ENCODE measurements around the gene C2CD3.

Gene C2CD3

GRCh38 chr11:74170694-74171629, at the start of gene C2CD3, which contains the start of gene PPME1:
TSS of gene C2CD3 (minus strand) at chr11:74171002. CDS start at chr11:74170792, 210 bp downstream.
TSS of gene PPME1 (plus strand) at chr11:74171289. CDS start at chr11:74171422, 133 bp downstream.
- peak within 1 kb of the TSS; percentile 82 for H3K4me3 ChIP-seq (ENCODE audit: low read depth, low read length)

GRCh38 chr11:74220376-74220775, 49.6 kb upstream of the C2CD3 start:
- H3K4me3 ChIP-seq (ENCODE audit: low read depth, low read length) = no peak overlapping the region

DNA sequence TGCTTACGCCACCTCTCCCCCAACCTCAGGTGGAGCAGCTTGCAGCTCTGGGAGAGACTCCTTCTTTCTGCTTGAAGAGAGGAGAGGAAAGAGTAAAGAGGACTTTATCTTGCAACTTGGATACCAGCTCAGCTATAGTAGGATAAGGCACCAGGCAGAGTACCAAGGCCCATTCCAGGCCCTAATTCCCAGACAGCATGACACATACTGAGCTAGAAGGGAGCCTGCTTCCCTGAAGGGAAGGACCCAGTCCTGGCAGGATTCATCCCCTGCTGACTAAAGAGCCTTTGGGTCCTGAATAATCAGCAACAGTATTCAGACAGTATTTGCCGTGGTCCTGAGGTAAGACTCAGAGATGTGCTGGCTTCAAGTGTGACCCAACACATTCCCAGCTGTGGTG, 41.7 kb upstream of the C2CD3 start:
- no peak overlapping the region for H3K4me3 ChIP-seq (ENCODE audit: low read depth, low read length)

- no peak overlapping the region for H3K4me3 ChIP-seq (ENCODE audit: low read depth, low read length)
Measured at GRCh38 chr11:74208507-74208906, 37.7 kb upstream of the C2CD3 start.

DNA sequence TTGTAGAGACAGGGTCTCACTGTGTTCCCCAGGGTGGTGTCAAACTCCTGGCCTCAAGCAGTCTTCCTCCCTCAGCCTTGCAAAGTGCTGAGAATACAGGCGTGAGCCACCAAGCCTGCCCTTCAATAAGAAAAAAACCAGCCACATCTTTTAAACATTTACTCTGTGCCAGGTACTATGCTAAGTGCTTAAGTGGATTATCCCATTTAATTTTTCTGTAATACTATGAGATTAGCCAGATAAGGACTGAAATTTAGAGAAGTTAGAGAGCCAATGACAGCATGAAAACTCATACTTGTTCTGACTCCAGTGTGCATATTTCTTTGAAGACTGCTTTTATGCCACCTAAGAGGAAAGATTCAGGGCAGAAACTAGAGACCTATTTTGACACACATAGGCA, 35.9 kb upstream of the C2CD3 start:
- H3K4me3 ChIP-seq (ENCODE audit: low read depth, low read length) = no peak overlapping the region

DNA sequence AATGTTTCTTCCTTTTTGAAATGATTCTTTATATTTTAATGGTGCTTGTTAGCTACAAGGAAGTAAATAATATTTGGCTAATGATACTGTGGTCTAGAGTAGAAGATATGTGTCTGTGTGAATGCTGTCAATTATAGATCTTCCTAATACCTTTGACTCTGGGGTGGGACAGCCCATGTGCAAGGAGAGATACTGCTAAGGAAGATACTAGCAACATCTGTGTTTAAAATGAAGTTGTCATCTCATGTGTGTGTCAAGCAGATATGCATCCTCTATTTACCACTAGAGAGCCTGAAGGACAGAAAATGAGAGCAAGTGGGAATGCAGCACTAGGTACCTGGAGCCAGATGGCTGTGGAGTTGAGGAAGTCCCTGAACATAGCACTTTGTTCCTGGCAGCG, 34.4 kb upstream of the C2CD3 start:
- H3K4me3 ChIP-seq (ENCODE audit: low read depth, low read length) = no peak overlapping the region

- no peak overlapping the region for H3K4me3 ChIP-seq (ENCODE audit: low read depth, low read length)
Measured at GRCh38 chr11:74204701-74205100, 33.9 kb upstream of the C2CD3 start.

DNA sequence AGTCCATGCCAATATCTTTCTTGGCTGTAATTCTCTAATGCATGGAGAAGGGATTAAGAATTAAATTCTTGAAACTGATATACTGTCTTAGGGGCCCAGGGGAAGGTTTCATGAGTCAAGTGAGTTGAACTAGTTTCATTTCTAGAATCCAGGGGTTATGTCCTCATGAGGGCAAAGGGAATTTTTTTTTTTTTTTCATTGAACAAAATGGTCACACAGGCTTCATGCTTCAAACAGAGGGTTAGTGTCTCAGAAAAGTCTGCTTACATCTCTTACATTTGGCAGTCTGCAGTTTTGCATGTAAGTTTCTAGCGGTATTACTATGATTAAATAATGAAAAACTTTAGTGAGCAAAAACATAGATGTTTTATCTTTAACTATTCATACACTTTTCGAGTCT, 33.2 kb upstream of the C2CD3 start:
- H3K4me3 ChIP-seq (ENCODE audit: low read depth, low read length) = no peak overlapping the region

GRCh38 chr11:74196781-74197486, 26.1 kb upstream of the C2CD3 start:
- no peak overlapping the region for H3K4me3 ChIP-seq (ENCODE audit: low read depth, low read length)

DNA sequence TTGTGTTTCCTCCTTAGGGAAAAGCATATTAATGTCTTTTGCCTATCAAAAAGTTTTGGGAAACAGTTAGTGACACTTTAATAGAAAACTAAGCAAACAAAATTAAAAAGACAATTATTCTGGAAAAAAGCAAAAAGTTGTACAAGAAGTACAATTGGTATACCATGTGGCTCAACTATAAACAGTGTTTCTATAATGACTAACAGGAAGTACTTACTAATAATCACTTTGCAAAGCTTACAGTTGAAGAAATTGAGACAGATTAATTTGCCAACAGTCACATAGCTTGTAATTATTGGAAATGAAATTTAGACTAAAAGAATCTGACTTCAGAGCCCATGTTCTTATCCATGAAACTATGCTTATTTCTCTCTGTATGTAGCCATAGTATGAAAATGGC, 25.0 kb upstream of the C2CD3 start:
- no peak overlapping the region for H3K4me3 ChIP-seq (ENCODE audit: low read depth, low read length)

- no peak overlapping the region for H3K4me3 ChIP-seq (ENCODE audit: low read depth, low read length)
Measured at GRCh38 chr11:74185695-74186094, 14.9 kb upstream of the C2CD3 start.

- no peak overlapping the region for H3K4me3 ChIP-seq (ENCODE audit: low read depth, low read length)
Measured at GRCh38 chr11:74185285-74185684, 14.5 kb upstream of the C2CD3 start.

- H3K4me3 ChIP-seq (ENCODE audit: low read depth, low read length) = no peak overlapping the region
Measured at GRCh38 chr11:74182635-74183034, 11.8 kb upstream of the C2CD3 start.

GRCh38 chr11:74179234-74180052, 8.6 kb upstream of the C2CD3 start:
- H3K4me3 ChIP-seq (ENCODE audit: low read depth, low read length) = no peak overlapping the region

DNA sequence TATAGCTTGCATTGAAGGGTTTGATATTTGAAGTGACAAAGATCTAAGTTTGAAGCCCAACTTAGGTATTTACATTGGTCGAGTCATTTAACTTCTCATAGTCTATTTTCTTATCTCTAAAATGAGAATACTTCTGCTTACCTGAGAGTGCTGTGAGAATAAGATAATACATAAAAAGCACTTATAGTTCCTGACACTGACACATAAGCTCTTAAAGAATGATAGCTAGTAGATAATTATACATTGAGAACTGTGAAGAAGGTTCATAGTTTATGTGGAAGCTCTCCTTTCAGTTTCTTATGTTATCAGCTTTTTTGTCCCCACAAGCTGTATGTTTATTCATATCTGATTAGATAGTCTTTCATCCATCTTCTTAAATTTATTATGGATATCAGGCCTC, 5.1 kb upstream of the C2CD3 start:
- no peak overlapping the region for H3K4me3 ChIP-seq (ENCODE audit: low read depth, low read length)

- peak overlapping the region; percentile 81 for H3K4me3 ChIP-seq (ENCODE audit: low read depth, low read length)
Measured at GRCh38 chr11:74171997-74172396, 1.2 kb upstream of the C2CD3 start.

DNA sequence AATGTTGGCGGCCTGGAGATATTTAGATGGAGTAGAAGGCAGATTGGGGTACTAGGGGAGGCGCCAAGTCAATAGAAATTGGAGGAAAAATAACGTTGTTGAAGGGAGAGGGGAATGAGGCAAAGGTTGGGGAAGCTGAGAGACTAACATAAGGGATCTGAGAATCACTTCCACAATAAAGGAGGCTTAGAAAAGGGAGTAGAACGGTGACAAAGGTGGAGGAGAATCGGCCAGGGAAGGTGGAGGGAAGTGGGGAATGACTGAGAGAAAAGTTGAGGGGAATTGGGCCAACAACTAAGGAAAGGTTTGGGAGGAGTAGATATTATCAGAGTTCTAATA, 797 bp upstream of the C2CD3 start:
- H3K4me3 ChIP-seq (ENCODE audit: low read depth, low read length) = peak overlapping the region; percentile 81

- peak overlapping the region; percentile 82 for H3K4me3 ChIP-seq (ENCODE audit: low read depth, low read length)
Measured at GRCh38 chr11:74169738-74170458, 904 bp downstream of the C2CD3 start.

GRCh38 chr11:74168838-74169237, 2.0 kb downstream of the C2CD3 start:
- H3K4me3 ChIP-seq (ENCODE audit: low read depth, low read length) = no peak overlapping the region

GRCh38 chr11:74162681-74163467, 7.9 kb downstream of the C2CD3 start:
- no peak overlapping the region for H3K4me3 ChIP-seq (ENCODE audit: low read depth, low read length)

All from iPS-11a (cell line).